NCI-H460 (cell line): ENCODE data around the gene PATE1. TPM values are rescaled to one million over a fixed set of nuclear protein-coding genes. Genes with fewer than 3 reads are reported as not detected.

ENCODE experiments used
- DNase-seq: peaks from one replicate; pipeline ENCODE4 v3.0.0-alpha.2; 2016; ENCODE audit warnings: low read depth; ENCODE audit errors: extremely low read depth
- total RNA-seq: library from RNA; depleted of rRNA; stranded (reverse); fragments of >200 nt; shearing (Covaris generic); gene quantifications from 2 replicates; pipeline ENCODE4 v1.2.3, GENCODE V29; 2014; rRNA removed

The PATE1 gene
- total RNA-seq, 1 experiment from 2014 or later = not detected

- no peak for DNase-seq
Observed at GRCh38 chr11:125787827-125788226, 41.7 kb downstream of the PATE1 start, which contains the start of gene PATE3. Gene PATE3 (plus strand): TSS chr11:125788127. CDS start chr11:125788152, 25 bp downstream.

GRCh38 chr11:125790825-125791224 lies 44.7 kb downstream of the PATE1 start:
- no peak for DNase-seq

GRCh38 chr11:125797641-125798040 lies 51.6 kb downstream of the PATE1 start:
- no peak for DNase-seq

Other genes with a start within 250 kb of the PATE1 start
- 102 and 103 TPM in 2 replicates for gene EI24, start 176.8 kb upstream of the PATE1 start, total RNA-seq
- gene STT3A, start 153.4 kb upstream of the PATE1 start, total RNA-seq = 176 and 198 TPM in 2 replicates
- 36.1 and 38.7 TPM in 2 replicates for gene CHEK1, start 121.1 kb upstream of the PATE1 start, total RNA-seq
- gene ACRV1, start 65.4 kb upstream of the PATE1 start, total RNA-seq = not detected in 2 replicates
- not detected in 2 replicates for gene PATE2, start 32.5 kb downstream of the PATE1 start, total RNA-seq
- not detected in 2 replicates for gene PATE3, start 41.8 kb downstream of the PATE1 start, total RNA-seq
- not detected in 2 replicates for gene PATE4, start 87.0 kb downstream of the PATE1 start, total RNA-seq
- 8.5 and 11.7 TPM in 2 replicates for gene HYLS1, start 141.4 kb downstream of the PATE1 start, total RNA-seq
- gene PUS3, start 156.9 kb downstream of the PATE1 start, total RNA-seq = 17.2 and 17.9 TPM in 2 replicates
- gene DDX25, start 158.2 kb downstream of the PATE1 start, total RNA-seq = not detected in 2 replicates
- 0.02 TPM in 1 of 2 replicates, not detected in the other for gene VSIG10L2, start 199.8 kb downstream of the PATE1 start, total RNA-seq